ENCODE data around the gene POLR2E.

Gene POLR2E

GRCh38 chr19:1109697-1110671 lies 14.8 kb upstream of the POLR2E start:
- DNase-seq, result no peak

GRCh38 chr19:1109032-1109551 lies 13.9 kb upstream of the POLR2E start:
- DNase-seq, result no peak

GRCh38 chr19:1108291-1109031 lies 13.3 kb upstream of the POLR2E start:
- no peak for DNase-seq

GRCh38 chr19:1107661-1108261 lies 12.6 kb upstream of the POLR2E start:
- DNase-seq, result no peak

GRCh38 chr19:1106841-1107660 lies 11.9 kb upstream of the POLR2E start:
- DNase-seq, result no peak

GRCh38 chr19:1105873-1106840 lies 11.0 kb upstream of the POLR2E start:
- DNase-seq, result no peak

GRCh38 chr19:1105008-1105872 lies 10.1 kb upstream of the POLR2E start:
- no peak for DNase-seq

GRCh38 chr19:1104311-1105007 lies 9.3 kb upstream of the POLR2E start:
- peak; percentile 80 for DNase-seq

GRCh38 chr19:1103708-1104310 lies 8.6 kb upstream of the POLR2E start, which contains the start of gene GPX4:
TSS of gene GPX4 (plus strand) at chr19:1103994. CDS start at chr19:1104044, 50 bp downstream.
- DNase-seq, result peak; percentile 96

- no peak for DNase-seq
Observed at GRCh38 chr19:1103132-1103707, 8.0 kb upstream of the POLR2E start.

- peak; percentile 43 for DNase-seq
Observed at GRCh38 chr19:1102407-1103131, 7.4 kb upstream of the POLR2E start.

- DNase-seq, result no peak
Observed at GRCh38 chr19:1101337-1101698, 6.1 kb upstream of the POLR2E start.

GRCh38 chr19:1098177-1099051 lies 3.2 kb upstream of the POLR2E start:
- DNase-seq, result no peak

GRCh38 chr19:1097810-1098176 lies 2.6 kb upstream of the POLR2E start:
- DNase-seq, result no peak

- no peak for DNase-seq
Observed at GRCh38 chr19:1094655-1094977, 559 bp downstream of the POLR2E start.

- no peak for DNase-seq
Observed at GRCh38 chr19:1093811-1094553, 1.2 kb downstream of the POLR2E start.

All from activated T-cell treated with anti-CD3 and anti-CD28 coated beads, Interleukin-2, amount 50 U/mL, for 1 hour (primary cell).